IPS-NIHi7 (cell line): ENCODE results near the gene IL1R2.
A peak's percentile ranks its signal among the peaks of the same experiment; 100 is the strongest.
"Not testable (repeated sequence)": the region's sequence is repeated elsewhere in the genome, so short reads cannot be mapped to it uniquely, and the experiment has no call there.

ENCODE experiments used
- DNase-seq: peaks from one replicate; pipeline ENCODE4 v3.0.0; 2012; ENCODE audit warnings: mixed read lengths; ENCODE audit errors: extremely low spot score

Gene IL1R2

DNA sequence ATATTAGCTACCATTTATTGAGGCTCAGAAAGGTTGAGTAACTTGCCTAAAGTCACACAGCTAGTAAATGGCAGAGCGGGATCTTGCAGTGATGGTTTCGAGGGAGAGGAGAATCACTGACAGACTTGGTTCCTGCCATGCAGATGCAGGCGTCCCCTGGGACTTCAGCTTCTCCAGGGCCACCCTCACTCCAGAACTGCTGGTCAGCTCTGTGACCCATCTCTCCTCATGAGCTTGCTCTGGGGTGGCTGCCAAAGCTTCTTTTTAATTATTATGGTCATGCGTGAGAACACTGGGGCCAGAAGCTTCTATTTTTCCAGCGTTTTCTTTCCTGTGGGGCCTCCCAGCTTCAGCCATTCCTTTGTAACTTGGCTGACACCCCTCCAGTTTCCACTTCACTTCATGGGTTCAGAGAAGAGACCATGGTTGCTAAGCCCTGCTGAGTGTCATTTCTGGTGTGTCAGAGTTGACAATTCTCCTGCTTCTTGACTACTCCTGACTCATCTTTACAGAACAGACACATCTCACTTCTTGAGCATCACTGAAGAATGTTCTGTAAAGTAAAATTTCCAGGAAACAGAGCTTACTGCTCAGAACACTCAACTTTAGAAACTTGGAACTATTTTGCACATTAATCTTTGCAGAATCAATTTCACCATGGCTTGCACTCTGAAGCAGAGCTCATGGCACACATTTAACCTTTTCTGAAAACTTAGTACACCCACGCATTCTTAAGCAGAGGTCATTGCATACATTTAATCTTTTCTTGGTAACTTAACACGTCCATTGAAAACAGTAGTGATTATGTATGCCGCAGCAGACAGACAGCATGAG, 70.4 kb downstream of the IL1R2 start:
- no peak for DNase-seq

DNA sequence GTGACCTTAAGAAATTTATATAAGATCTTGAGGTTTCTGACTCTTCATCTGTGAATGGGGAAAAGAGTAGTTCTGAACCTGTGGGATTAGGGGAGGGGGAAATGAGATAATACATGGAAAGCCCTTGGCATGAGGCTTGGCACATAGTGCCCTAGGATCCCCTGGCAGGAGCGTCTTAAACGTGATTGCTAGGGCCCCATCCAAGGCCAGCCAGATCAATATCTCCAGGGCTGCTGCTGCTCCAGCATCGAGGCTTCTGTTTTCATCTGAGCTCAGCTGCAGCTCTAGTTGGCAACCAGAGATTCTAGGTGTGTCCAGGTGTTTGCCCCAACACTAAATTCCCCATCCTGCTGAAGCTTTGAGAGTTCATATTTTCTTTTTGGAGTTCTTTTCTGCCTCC, 71.0 kb downstream of the IL1R2 start:
- no peak for DNase-seq

DNA sequence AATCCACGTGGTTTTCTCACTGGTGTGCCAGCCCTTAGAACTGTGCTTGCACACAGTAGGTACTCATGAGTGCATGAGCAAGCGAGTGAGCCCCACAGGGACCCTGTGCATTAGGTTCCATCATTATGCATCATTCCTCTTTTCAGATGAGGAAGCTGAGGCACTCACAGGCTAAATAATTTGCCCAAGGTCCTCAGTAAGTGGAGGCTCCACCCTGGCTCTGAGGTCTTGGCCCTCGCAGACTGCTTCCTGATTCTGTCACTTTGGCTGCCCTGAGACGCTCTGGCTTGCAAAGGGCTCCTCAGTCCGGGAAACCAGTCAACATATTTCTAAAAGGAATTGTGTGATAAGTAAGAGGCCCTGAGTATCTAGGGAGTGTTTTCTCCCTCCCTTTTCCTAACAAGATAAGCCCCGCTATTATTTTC, 71.7 kb downstream of the IL1R2 start:
- DNase-seq = no peak

DNA sequence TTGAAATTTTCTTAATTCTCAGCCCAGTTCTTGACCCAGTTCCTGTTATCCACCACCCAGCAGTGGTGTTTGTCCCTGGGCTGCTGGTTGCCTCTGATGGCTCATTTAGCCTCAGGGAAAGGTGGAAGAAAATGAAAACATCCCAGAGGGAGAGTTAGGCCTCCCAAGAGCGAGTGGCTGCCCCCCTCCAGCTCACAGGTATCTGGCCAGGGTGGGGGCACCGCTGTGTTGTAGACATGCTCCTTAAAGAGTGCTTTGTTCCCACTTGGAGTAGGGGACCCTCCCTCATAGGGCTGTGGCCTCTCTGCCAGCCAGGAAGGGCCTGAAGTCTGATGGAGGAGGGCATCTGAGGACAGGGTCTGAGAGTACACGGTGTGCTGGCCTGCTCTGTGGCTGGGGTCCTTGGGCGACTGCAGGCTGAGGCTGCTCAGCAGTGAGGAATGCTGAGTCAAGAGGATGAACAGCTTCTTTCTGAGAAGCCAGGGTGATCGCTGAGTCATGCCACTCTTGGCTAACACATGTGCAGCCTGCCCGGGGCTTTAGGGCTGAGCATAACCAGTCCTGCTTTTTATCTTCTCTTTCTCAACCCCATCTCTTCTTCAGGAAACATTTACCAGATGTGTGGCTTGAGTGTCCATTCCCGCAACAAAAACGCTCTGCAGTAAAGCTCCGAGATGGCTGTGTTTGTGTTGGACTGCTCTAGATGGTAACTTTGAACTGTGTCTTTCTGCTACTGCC, 72.3 kb downstream of the IL1R2 start:
- peak; percentile 69 for DNase-seq

DNA sequence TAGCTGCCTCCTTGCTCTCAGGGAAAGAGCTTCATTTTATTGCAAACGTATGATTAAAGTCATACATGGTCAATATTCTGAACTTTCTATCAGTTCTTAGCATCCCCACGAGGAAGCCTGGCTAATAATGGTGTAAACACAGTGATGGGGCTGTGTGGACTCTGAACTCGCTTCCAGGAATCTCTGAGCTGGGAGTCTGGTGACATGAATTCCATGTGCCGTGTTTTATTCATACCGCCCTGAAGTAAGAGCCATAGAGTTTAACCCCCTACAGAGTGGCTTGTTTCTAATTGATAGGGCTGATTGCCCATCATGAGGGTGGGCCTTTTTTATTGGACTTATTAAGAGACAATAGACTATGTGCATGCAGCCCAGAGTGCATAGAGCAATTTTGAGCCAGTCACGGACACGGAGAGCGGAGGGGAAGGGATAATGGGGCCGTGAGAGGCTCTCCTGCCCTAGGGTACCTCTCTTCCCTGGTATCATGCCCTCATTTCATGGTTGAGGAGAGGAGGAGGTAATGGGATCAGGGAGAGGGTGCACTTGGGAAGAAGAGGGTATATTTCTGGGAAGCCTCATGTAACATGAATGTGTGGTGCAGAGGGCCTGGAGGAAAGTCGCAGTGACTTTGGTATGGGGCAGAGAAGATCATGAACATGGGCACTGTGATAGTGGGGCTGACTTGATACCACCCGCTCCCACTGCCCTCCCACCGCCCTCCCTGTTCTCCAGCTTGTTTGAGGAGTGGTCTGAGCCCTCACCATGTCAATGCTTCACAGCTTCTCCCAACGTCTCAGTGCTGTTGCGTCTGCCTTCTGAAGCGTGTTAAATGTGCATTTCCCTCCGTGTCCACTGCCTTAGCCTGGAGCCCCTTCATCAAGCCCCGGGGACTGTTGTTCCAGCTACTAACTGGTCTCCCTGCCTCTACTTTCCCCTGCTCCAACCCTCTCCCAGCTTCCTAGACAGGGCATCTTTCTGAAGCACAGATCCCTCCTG, 73.2 kb downstream of the IL1R2 start:
- no peak for DNase-seq

DNA sequence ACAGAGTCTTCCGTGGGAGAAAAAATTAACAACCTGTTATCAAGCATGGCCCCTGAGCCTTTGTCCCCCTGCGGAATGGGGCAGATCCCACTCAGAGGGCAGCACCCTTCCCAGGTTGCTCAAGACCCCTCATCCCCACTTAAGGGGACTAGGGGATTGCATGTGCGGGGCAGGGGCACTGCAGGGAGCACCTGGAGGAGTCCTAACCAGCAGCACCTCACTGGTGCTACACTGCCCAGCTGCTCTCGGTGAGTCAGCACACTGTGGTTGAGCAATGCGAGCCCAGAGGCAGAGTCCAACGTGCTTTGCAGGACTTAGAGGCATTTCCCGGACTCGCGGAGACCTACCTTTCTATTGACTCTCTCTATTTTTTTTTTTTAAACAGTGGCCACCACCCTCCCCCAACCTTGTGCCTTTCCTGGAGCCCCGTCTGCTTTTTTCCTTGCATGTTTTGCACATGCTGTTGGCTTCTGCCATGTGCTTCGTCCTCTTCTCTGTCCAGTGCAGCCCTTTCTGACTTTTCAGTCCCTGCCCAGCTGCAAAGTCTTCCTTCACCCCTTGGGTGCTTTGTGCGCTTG, 74.0 kb downstream of the IL1R2 start:
- no peak for DNase-seq

DNA sequence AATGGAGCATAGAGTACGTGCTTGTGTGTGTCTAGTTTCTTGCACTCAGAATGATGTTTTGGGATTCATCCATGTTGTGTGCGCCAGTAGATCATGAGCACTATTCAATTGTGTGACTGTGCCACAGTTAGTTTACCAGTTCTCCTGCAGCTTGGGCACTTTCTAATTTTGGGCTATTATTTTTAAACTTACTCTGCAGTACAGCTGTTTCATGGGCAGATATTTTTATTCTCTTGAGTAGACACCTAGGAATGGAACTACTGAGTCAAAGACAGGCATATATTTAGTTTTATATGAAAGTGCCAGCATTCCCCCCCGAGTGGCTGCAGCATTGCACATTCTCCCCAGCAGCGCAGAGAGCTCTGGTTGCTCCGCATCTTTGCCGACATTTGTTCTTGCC, 74.8 kb downstream of the IL1R2 start:
- DNase-seq = no peak

DNA sequence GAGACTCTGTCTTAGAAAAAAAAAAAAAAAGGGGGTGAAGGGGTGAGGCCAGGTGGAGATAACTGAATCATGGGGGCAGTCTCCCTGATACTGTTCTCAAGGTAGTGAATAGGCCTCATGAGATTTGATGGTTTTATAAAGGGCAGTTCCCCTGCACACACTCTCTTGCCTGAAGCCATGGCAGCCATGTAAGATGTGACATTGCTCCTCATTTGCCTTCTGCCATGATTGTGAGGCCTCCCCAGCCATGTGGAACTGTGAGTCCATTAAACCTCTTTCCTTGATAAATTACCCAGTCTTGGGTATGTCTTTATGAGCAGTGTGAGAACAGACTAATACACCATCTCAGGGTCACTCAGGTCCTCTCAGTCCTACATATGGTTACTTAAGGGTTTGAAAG, 76.4 kb downstream of the IL1R2 start:
- DNase-seq = not testable (repeated sequence)

DNA sequence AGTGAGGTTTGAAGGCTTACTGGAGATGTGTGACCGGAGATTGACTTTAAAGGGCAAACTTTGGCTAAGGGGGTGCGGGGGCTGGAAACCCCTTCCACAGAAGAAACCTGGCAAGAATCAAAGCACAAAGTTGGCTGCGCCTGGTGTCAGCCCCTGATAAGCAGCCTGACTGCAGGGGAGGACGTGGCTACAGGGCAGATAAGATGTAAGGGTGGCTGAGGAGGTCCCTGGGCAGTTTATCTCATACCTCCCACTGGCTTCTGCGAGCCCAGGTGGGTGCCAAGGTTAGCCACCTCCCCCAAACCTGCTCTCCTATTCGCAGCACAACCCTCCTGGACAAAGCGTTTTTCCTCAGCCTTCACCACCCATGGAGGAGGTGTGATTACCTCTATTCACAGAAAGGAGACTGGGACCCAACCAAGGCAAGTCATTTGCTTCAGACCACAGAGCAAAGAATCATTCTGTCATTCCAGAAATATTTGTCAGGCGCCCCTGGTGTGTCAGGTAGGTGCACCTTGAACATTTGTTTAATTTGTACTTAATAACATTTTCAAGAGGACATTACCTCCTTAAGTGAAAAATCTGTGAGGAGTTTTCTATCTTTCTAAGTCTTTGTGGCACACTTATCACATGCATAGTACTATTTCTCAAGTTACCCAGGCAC, 77.7 kb downstream of the IL1R2 start:
- DNase-seq = no peak

DNA sequence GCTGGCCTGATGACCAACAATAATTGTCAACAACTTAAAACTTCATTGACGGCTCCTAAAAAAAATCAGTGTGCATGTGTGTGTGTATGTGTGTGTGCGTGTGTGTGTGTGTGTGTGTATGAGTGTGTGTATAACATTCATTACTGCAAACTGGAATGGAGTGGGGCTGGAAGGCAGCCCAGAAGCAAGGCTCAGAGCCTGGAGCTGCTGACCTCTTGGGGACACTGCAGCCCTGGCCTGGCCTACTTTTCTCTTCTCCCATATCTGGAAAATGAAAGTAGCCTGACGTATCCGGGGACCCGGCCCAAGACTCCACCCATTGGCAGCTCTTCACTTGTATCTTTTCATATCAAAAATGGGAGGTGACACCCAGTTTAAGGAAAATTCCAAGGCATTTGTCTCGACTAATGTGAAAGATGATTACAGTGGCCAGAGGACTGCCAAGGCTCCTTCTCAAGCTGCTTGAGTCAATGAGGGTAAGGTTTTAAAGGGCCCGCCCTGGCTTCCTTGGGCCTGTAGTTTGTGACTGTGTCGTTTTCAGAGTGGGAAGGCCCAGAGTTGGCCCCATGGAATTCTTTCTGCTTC, 78.4 kb downstream of the IL1R2 start:
- no peak for DNase-seq

DNA sequence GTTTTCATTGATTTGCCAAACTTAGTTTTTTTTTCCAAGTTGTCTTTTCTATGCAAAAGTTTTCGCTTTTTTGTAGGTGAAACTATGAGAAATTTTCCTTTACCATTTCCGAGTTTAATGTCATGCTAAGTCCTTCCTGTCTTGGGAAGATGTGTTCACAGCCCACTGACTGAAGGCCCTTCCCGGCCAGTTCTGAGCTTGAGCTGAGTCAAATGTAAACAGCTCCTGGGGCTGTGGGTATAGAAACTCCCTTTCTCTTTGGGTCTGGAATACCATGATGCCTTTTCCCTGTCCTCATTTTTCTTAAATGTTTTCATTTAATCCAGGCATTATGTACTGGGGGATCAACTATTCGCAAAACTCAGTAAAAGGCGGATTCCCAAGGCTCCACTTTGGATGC, 81.0 kb downstream of the IL1R2 start:
- DNase-seq = no peak

DNA sequence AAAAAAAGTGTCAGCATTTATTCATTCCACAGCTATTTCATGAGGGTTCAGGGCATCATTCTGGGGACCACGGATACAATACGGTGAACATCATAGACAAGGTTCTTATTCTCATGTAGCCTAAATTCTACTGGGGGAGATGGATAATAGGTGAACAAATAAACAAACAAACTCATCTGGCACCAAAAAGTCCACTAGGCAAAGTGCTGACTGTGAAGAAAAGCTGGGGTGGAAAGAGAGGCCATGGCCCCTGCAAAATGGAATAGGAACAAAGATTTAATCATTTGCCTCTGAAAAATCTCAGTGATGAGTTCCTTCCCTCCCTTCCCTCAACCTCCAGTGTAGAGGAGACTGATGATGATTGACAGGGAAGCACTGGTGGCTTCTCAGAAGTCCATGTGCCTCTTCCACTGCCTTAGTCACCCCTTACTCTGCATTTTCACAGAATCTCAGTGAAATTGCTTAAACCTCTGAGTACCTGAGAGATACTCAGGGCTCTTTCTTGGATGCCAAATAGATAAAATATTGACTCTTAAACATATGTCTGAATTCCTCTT, 81.5 kb downstream of the IL1R2 start:
- DNase-seq = no peak

DNA sequence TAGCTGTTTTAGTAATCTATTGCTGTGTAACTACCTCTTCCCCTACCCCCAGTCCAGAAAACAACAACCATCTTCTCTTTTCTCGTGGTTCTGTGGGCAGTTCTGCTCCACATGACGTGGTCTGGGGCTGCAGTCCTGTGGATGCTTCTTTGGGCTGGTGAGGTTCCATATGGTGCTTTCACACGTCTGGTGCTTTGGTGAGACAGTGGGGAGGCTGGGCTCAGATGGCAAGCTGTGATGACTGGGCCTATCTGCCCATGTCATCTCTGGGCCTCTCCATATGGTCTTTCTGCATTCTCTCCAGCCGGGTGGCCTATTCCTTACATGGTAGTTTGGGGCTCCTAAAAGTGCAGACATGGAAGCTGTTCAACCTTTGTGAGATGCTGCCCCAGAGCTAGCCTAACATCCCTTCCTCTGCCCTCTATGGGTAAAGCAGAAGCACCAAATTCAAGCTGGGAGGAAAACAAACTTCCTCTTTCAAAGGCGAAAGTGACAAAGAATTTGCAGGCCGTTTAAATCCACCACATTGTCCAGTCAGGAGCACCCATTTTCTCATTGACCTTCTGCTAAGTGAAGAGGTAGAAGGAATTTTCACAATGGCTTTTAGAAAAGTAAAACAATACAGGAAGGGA, 82.5 kb downstream of the IL1R2 start:
- no peak for DNase-seq

DNA sequence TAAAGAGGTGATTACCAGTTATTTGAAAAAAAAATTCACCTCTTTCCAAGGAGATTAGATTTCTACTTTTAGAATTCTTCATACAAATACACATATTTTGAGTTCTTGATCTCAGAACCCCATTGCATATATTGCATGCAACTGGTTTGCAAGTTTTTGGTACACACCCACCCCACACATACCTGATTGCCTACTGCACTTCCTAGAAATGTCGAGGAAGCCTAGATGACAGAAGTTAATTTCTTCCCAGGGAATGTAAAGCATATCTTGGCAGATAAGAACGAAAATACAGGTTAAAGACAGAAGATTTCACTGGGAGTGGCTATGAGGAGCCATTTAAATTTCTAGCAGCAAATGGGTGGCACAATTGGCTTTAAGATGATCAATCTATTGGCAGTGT, 83.7 kb downstream of the IL1R2 start:
- DNase-seq = no peak

DNA sequence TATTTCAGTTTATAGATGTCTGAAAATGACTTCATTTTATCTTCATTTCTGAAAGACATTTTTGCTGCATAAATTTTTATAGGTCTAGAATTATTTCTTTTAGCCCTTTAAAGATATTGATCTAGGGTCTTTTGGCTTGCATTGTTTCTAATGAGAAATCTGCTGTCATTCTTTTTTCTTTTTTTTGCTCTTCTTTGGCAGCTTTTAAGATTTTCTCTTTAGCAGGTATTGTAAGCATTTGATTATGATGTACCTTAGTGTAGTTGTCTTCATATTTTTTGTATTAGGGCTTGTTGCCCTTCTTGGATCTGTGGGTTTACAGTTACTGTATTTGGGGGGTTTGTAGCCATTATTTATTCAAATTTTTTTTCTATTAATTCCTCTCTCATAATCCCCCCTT, 84.8 kb downstream of the IL1R2 start:
- no peak for DNase-seq
